Measurements from ENCODE around the gene NUP107. TPM values are rescaled to one million over a fixed set of nuclear protein-coding genes. Genes with fewer than 3 reads are reported as not detected.

The NUP107 gene
- total and polyA plus RNA-seq, 12 donors = 13.1 to 51.6 (median 28.8) TPM

DNA sequence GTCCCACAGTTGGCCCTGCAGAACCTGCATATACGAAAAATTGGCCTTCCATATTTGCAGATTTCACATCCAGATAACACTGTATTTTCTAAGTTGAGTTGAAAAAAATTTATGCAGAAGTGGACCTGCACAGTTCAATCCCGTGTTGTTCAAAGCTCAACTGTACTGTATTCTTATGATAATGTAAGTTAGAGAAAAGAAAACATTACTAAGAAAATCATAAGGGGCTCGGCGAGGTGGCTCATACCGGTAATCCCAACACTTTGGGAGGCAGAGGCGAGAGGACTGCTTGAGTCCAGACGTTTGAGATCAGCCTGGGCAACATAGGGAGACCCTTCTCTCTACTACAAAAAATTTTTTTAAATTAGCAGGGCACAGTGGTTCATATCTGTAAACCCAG, 41.0 kb downstream of the NUP107 start:
- DNase-seq = no peak
- peaks cover 0 to 29% of the 10 kb centered on the region in 2 donors for H3K36me3 ChIP-seq (replicated peaks in 1 of 2)
- no peak for TF ChIP-seq POLR2A (IDR thresholded peaks at IDR 0.05)
- TF ChIP-seq, protein P1, sequence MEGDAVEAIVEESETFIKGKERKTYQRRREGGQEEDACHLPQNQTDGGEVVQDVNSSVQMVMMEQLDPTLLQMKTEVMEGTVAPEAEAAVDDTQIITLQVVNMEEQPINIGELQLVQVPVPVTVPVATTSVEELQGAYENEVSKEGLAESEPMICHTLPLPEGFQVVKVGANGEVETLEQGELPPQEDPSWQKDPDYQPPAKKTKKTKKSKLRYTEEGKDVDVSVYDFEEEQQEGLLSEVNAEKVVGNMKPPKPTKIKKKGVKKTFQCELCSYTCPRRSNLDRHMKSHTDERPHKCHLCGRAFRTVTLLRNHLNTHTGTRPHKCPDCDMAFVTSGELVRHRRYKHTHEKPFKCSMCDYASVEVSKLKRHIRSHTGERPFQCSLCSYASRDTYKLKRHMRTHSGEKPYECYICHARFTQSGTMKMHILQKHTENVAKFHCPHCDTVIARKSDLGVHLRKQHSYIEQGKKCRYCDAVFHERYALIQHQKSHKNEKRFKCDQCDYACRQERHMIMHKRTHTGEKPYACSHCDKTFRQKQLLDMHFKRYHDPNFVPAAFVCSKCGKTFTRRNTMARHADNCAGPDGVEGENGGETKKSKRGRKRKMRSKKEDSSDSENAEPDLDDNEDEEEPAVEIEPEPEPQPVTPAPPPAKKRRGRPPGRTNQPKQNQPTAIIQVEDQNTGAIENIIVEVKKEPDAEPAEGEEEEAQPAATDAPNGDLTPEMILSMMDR (IDR thresholded peaks at IDR 0.05) = no peak
- H3K4me3 ChIP-seq = no peak overlapping the region
- WGBS, 4 donors = 92 to 94% (median 93%) methylated on average over 7 of the region's 7 CpGs
- no peaks in the 10 kb centered on the region for H3K9me3 ChIP-seq (replicated peaks in 1 of 3)
- no peaks in the 10 kb centered on the region for H3K27me3 ChIP-seq
- intact Hi-C loops (cut with DNase I) = no loop called here
- no peak overlapping the region for H3K27ac ChIP-seq
- no peaks in the 10 kb centered on the region for H3K4me1 ChIP-seq (replicated peaks in 1 of 2)

- H3K36me3 ChIP-seq (replicated peaks in 1 of 2) = peaks cover 0 to 29% of the 10 kb centered on the region in 2 donors
- H3K27me3 ChIP-seq = no peaks in the 10 kb centered on the region
- 44 to 83% (median 52%) methylated on average over 4 of the region's 4 CpGs for WGBS, 4 donors
- H3K27ac ChIP-seq = peak overlapping the region in 2 of 5 donors; percentile 28 to 30
- no peaks in the 10 kb centered on the region for H3K9me3 ChIP-seq (replicated peaks in 1 of 3)
- no peaks in the 10 kb centered on the region for H3K4me1 ChIP-seq (replicated peaks in 1 of 2)
- TF ChIP-seq POLR2A (IDR thresholded peaks at IDR 0.05) = no peak
- TF ChIP-seq, protein P1 (IDR thresholded peaks at IDR 0.05) = no peak
- DNase-seq = peak in 5 of 7 donors; percentile 49 to 58 (median 54)
- intact Hi-C loops (cut with DNase I) = no loop called here
- no peak overlapping the region for H3K4me3 ChIP-seq
Measured at GRCh38 chr12:68733661-68734071, 46.9 kb downstream of the NUP107 start.

DNA sequence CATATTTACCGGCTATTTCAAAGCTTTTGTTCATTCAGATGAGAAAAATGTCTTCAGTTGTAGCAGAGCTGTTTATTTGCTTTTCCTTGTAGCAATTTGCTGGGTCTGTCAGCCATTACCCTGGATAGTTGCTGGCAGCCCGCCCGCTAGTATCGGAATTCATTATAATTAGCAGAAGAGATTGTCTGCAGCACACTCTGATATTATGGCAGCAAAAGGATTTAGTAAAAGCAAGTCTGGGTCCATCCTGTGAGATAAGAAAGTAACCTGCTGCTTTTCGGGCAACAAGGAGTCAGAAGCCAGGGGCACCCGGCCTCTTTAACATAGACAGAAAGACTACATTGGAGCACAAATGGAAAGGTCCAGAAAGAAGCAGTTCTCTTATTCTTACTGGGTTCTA, 53.1 kb downstream of the NUP107 start:
- Histone ChIP-seq H3K9me3 (replicated peaks in 1 of 3) (no peaks in the 10 kb centered on the region), H3K4me1 (replicated peaks in 1 of 2) (no peaks in the 10 kb centered on the region), H3K27me3 (no peaks in the 10 kb centered on the region), H3K36me3 (replicated peaks in 1 of 2) (peaks cover 0 to 7% of the 10 kb centered on the region in 2 donors), H3K4me3 (no peak overlapping the region), H3K27ac (no peak overlapping the region)
- TF ChIP-seq, protein P1 (IDR thresholded peaks at IDR 0.05) = no peak
- no peak for TF ChIP-seq POLR2A (IDR thresholded peaks at IDR 0.05)
- no peak for DNase-seq
- 80 to 91% (median 86%) methylated on average over 6 of the region's 6 CpGs for WGBS, 4 donors
- intact Hi-C loops (cut with DNase I) = loop anchor here in 1 of 2 donors (10.0 kb wide), 1 partner anchor 75 kb away; no protein-coding TSS in a partner anchor

DNA sequence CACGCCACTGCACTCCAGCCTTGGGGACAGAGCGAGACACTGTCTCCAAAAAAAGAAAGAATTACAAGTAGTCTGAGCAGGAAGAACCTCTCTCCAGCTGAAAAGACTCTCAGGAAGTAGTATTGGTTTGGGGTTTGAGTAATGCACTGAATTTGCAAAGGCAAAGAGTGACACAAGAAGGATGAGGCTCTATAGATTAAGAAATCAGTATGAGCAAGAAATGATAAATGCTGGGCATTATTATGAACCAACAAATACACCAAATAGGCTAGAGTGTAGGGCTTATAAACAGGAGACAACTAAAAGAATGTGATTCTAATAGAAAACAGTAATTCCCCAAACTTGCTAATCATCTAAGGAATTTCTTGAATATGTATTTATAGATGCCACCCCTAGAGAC, 56.6 kb downstream of the NUP107 start:
- TF ChIP-seq POLR2A (IDR thresholded peaks at IDR 0.05) = no peak
- TF ChIP-seq, protein P1 (IDR thresholded peaks at IDR 0.05) = no peak
- Histone ChIP-seq H3K4me3 (no peak overlapping the region), H3K27me3 (no peaks in the 10 kb centered on the region), H3K4me1 (replicated peaks in 1 of 2) (peaks cover 9 to 16% of the 10 kb centered on the region in 2 donors), H3K36me3 (replicated peaks in 1 of 2) (no peaks in the 10 kb centered on the region), H3K9me3 (replicated peaks in 1 of 3) (no peaks in the 10 kb centered on the region), H3K27ac (no peak overlapping the region)
- intact Hi-C loops (cut with DNase I) = loop anchor here in 1 of 2 donors (10.0 kb wide), 1 partner anchor 71 kb away; no protein-coding TSS in a partner anchor
- DNase-seq = no peak
- WGBS, 4 donors = 89 to 100% (median 93%) methylated on average over 2 of the region's 2 CpGs

All from adrenal gland (tissue), 12 donors.